Upper lobe of left lung (tissue), 4 donors: ENCODE measurements around the gene STAG3.

Experiments used
- EP300 ChIP-seq, 4 donors: sonication (generic); formaldehyde crosslinking; IDR thresholded peaks; one replicate each; pipeline ENCODE4 v1.5.1; 2017; ENCODE audit warnings: antibody characterized with exemption in 4 of 4, control low read depth in 2 of 4
- POLR2A ChIP-seq, 4 donors: fragments of 450-650 bp; IDR thresholded peaks; one replicate each; pipeline ENCODE4 v1.5.1; 2016 to 2017; ENCODE audit warnings: antibody characterized with exemption in 4 of 4, mild to moderate bottlenecking in 2 of 4
- POLR2AphosphoS5 ChIP-seq, 2 donors: sonication (generic); formaldehyde crosslinking; IDR thresholded peaks; one replicate each; pipeline ENCODE4 v1.5.1; 2017; ENCODE audit warnings: antibody characterized with exemption in 2 of 2
- TF ChIP-seq, protein P1 (sequence below), 6 experiments: fragments of 450-650 bp in 4 of 6; fragments of 200-600 bp in 2 of 6; sonication (generic) in 2 of 6; IDR thresholded peaks; one replicate each; pipeline ENCODE4 v1.5.1; 2016 to 2019; ENCODE audit warnings: antibody characterized with exemption in 6 of 6

DNA sequence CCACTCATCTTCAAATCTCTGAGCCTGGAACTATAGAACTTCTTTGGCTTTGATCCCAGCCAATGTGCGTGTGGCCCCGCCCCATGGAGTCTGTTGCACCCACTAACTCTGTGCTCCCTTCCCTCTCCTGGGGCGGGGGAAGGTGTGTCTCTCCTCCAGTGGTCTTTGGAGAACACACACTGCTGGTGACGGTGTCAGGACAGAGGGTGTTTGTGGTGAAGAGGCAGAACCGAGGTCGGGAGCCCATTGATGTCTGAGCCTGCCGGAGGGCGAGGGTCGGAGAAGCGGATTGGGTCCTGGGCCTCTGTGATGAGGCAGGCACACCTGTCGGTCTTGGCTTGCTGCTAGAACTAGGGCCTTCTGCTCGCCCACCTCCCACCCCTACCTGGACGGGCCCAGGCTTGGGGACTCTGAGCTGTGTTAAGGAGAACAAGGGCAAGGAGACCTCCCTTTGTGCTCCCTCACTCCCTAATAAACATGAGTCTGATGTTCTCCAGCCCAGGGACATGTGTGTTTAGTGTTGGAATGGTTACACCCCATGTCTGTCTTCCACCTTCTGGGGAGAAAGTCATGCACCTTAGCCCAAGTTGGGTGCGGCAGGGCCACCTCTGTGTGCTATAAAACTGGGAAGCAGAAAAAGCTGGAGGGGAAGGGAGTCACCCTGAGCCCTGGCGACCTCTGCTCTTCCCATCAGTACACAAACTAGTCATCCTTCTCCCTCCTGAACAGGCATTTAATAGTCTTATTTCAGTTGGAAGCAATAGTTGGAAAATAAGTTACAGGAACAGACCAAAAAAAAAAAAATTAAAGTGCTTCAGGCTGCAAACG is 23.8 kb upstream of the STAG3 start:
- TF ChIP-seq, protein P1, sequence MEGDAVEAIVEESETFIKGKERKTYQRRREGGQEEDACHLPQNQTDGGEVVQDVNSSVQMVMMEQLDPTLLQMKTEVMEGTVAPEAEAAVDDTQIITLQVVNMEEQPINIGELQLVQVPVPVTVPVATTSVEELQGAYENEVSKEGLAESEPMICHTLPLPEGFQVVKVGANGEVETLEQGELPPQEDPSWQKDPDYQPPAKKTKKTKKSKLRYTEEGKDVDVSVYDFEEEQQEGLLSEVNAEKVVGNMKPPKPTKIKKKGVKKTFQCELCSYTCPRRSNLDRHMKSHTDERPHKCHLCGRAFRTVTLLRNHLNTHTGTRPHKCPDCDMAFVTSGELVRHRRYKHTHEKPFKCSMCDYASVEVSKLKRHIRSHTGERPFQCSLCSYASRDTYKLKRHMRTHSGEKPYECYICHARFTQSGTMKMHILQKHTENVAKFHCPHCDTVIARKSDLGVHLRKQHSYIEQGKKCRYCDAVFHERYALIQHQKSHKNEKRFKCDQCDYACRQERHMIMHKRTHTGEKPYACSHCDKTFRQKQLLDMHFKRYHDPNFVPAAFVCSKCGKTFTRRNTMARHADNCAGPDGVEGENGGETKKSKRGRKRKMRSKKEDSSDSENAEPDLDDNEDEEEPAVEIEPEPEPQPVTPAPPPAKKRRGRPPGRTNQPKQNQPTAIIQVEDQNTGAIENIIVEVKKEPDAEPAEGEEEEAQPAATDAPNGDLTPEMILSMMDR (IDR thresholded peaks at IDR 0.05), result no peak
- no peak for TF ChIP-seq POLR2A (IDR thresholded peaks at IDR 0.05)
- TF ChIP-seq EP300 (IDR thresholded peaks at IDR 0.05), result no peak
- TF ChIP-seq POLR2AphosphoS5 (IDR thresholded peaks at IDR 0.05), result no peak
